ENCODE results near the gene ACE2. TPM values are rescaled to one million over a fixed set of nuclear protein-coding genes. Genes with fewer than 3 reads are reported as not detected.

The ACE2 gene
- polyA plus RNA-seq, 3 donors, result not detected

GRCh38 chrX:15601932-15602331 lies 1.2 kb upstream of the ACE2 start:
- TF ChIP-seq, protein P1, sequence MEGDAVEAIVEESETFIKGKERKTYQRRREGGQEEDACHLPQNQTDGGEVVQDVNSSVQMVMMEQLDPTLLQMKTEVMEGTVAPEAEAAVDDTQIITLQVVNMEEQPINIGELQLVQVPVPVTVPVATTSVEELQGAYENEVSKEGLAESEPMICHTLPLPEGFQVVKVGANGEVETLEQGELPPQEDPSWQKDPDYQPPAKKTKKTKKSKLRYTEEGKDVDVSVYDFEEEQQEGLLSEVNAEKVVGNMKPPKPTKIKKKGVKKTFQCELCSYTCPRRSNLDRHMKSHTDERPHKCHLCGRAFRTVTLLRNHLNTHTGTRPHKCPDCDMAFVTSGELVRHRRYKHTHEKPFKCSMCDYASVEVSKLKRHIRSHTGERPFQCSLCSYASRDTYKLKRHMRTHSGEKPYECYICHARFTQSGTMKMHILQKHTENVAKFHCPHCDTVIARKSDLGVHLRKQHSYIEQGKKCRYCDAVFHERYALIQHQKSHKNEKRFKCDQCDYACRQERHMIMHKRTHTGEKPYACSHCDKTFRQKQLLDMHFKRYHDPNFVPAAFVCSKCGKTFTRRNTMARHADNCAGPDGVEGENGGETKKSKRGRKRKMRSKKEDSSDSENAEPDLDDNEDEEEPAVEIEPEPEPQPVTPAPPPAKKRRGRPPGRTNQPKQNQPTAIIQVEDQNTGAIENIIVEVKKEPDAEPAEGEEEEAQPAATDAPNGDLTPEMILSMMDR (IDR thresholded peaks at IDR 0.05), result no peak
- H3K36me3 Mint-ChIP-seq, result no peaks in the 10 kb centered on the region

DNA sequence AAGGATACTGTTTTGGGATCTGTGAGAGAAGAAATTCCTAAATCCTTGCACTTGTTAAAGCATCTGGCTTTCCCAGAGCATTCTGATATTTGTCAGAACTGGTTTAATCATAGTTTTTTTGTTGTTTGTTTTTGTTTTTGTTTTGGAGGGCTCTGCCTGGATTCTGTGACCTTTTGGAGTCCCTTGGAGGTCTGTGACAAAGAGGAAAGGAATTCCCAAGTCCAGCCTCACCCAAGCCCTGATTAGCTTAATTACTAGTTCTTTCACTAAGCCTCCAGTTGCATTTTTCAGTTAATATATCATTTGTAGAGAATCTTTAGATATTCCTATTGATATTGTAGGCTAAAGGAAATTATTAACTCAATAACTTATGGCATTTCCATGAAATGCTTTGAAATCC lies 711 bp downstream of the ACE2 start:
- peaks cover 0 to 70% of the 10 kb centered on the region in 2 donors for H3K27me3 ChIP-seq (ENCODE audit: control insufficient read depth in 2 of 2, insufficient read depth in 2 of 2, low read length in 2 of 2)
- Mint-ChIP-seq H3K9me3 (peaks cover 0 to 6% (median 0%) of the 10 kb centered on the region in 7 donors), H3K36me3 (no peaks in the 10 kb centered on the region), H3K4me1 (no peaks in the 10 kb centered on the region), H3K27ac (no peak overlapping the region), H3K27me3 (ENCODE audit: low read depth in 3 of 3) (peaks cover 4 to 37% (median 5%) of the 10 kb centered on the region in 3 donors), H3K4me3 (no peak overlapping the region)
- no peaks in the 10 kb centered on the region for H3K79me2 ChIP-seq (ENCODE audit: insufficient read depth, low read length)
- no peak overlapping the region for H2AFZ ChIP-seq (ENCODE audit: insufficient read depth, low read depth, low read length, poor library complexity, severe bottlenecking)
- H3K27ac ChIP-seq (ENCODE audit: low read depth in 1 of 2, low read length in 2 of 2), result no peak overlapping the region
- intact Hi-C loops (cut with micrococcal nuclease), result no loop called here
- TF ChIP-seq, protein P1 (IDR thresholded peaks at IDR 0.05), result no peak
- no peak overlapping the region for H3K9ac ChIP-seq (ENCODE audit: insufficient read depth, low read length, poor library complexity, severe bottlenecking)
- H4K20me1 ChIP-seq (ENCODE audit: insufficient read depth, low read length), result no peaks in the 10 kb centered on the region
- DNase-seq, result no peak
- H3K36me3 ChIP-seq (replicated peaks in 1 of 2; ENCODE audit: control insufficient read depth in 1 of 2, insufficient read depth in 2 of 2, low read length in 2 of 2), result no peaks in the 10 kb centered on the region
- H3K4me2 ChIP-seq (replicated peaks; ENCODE audit: extremely low read depth, low read length, poor library complexity, severe bottlenecking), result no peak overlapping the region
- no peak overlapping the region for H3K4me3 ChIP-seq (replicated peaks in 1 of 3; ENCODE audit: low read depth in 2 of 3, low read length in 3 of 3)
- H3K4me1 ChIP-seq (ENCODE audit: control insufficient read depth in 1 of 2, insufficient read depth in 2 of 2, low read length in 2 of 2), result no peaks in the 10 kb centered on the region
- H3K9me3 ChIP-seq (replicated peaks in 1 of 2; ENCODE audit: control insufficient read depth in 1 of 2, insufficient read depth in 1 of 2, low read length in 2 of 2), result no peaks in the 10 kb centered on the region

More at GRCh38 chrX:15601932-15602331, 1.2 kb upstream of the ACE2 start:
- no peak for DNase-seq
- no peaks in the 10 kb centered on the region for H4K20me1 ChIP-seq (ENCODE audit: insufficient read depth, low read length)
- no peaks in the 10 kb centered on the region for H3K79me2 ChIP-seq (ENCODE audit: insufficient read depth, low read length)
- no peaks in the 10 kb centered on the region for H3K36me3 ChIP-seq (replicated peaks in 1 of 2; ENCODE audit: control insufficient read depth in 1 of 2, insufficient read depth in 2 of 2, low read length in 2 of 2)
- intact Hi-C loops (cut with micrococcal nuclease), result no loop called here
- H3K27ac ChIP-seq (ENCODE audit: low read depth in 1 of 2, low read length in 2 of 2), result no peak overlapping the region
- H3K4me1 ChIP-seq (ENCODE audit: control insufficient read depth in 1 of 2, insufficient read depth in 2 of 2, low read length in 2 of 2), result no peaks in the 10 kb centered on the region
- no peak overlapping the region for H3K4me3 Mint-ChIP-seq
- no peak overlapping the region for H3K27ac Mint-ChIP-seq
- H3K4me1 Mint-ChIP-seq, result peaks cover 2% of the 10 kb centered on the region
- H3K27me3 Mint-ChIP-seq (ENCODE audit: low read depth in 3 of 3), result peaks cover 4 to 43% (median 5%) of the 10 kb centered on the region in 3 donors
- no CpG with 5 or more reads among the region's 3 CpGs for WGBS (ENCODE audit: insufficient coverage)
- no peak overlapping the region for H3K4me3 ChIP-seq (replicated peaks in 1 of 3; ENCODE audit: low read depth in 2 of 3, low read length in 3 of 3)
- no peaks in the 10 kb centered on the region for H3K9me3 ChIP-seq (replicated peaks in 1 of 2; ENCODE audit: control insufficient read depth in 1 of 2, insufficient read depth in 1 of 2, low read length in 2 of 2)
- peaks cover 0 to 69% of the 10 kb centered on the region in 2 donors for H3K27me3 ChIP-seq (ENCODE audit: control insufficient read depth in 2 of 2, insufficient read depth in 2 of 2, low read length in 2 of 2)
- H3K9ac ChIP-seq (ENCODE audit: insufficient read depth, low read length, poor library complexity, severe bottlenecking), result no peak overlapping the region
- no peak overlapping the region for H3K4me2 ChIP-seq (replicated peaks; ENCODE audit: extremely low read depth, low read length, poor library complexity, severe bottlenecking)
- H3K9me3 Mint-ChIP-seq, result peaks cover 0 to 4% (median 0%) of the 10 kb centered on the region in 7 donors
- no peak overlapping the region for H2AFZ ChIP-seq (ENCODE audit: insufficient read depth, low read depth, low read length, poor library complexity, severe bottlenecking)
